OCI-LY7 (cell line): ENCODE measurements around the gene ZNF423. TPM values are rescaled to one million over a fixed set of nuclear protein-coding genes. Genes with fewer than 3 reads are reported as not detected.

Source experiments
- BruUV-seq: library from RNA; stranded (reverse); fragments of 400-500 nt; replicated peaks from 2 replicates; lab custom pipeline; 2021; lab: Mats Ljungman, UMichigan
- CTCF ChIA-PET: fragments of 300-600 bp; sonication (Branson Sonifier 250); formaldehyde crosslinking; loops from one replicate; lab custom pipeline; 2022; ENCODE audit warnings: antibody characterized with exemption; ENCODE audit not compliant: unreplicated experiment; lab: Charles Lee
- POLR2A ChIA-PET: fragments of 300-600 bp; sonication (Branson Sonifier 250); formaldehyde crosslinking; loops from one replicate; lab custom pipeline; 2022; ENCODE audit warnings: antibody characterized with exemption; lab: Charles Lee
- DNase-seq: peaks from one replicate; pipeline ENCODE4 v3.0.0-alpha.2; 2015; ENCODE audit warnings: low spot score
- H2AFZ ChIP-seq: fragments of 200-600 bp; sonication (generic), shearing (Covaris generic); 2 replicates; pipeline ENCODE4 v1.6.1; 2014; ENCODE audit warnings: mild to moderate bottlenecking, antibody characterized with exemption, low read length, moderate library complexity
- H3K27ac ChIP-seq: fragments of 200-600 bp; sonication (generic); 2 replicates; pipeline ENCODE4 v1.5.1; 2014; ENCODE audit warnings: mixed run types, low read depth, mild to moderate bottlenecking, moderate library complexity, low read length, inconsistent platforms; ENCODE audit not compliant: poor library complexity, severe bottlenecking
- H3K36me3 ChIP-seq: fragments of 200-600 bp; sonication (generic); 2 replicates; pipeline ENCODE4 v1.6.1; 2014; ENCODE audit warnings: mild to moderate bottlenecking, antibody characterized with exemption, low read length, moderate library complexity, mixed read lengths; ENCODE audit not compliant: insufficient read depth
- H3K4me1 ChIP-seq: fragments of 200-600 bp; sonication (generic); 2 replicates; pipeline ENCODE4 v1.5.1; 2014; ENCODE audit warnings: mild to moderate bottlenecking, low read length; ENCODE audit not compliant: insufficient read depth, poor library complexity, severe bottlenecking
- H3K4me2 ChIP-seq: fragments of 200-600 bp; sonication (generic); 2 replicates; pipeline ENCODE4 v1.6.1; 2014; ENCODE audit warnings: mild to moderate bottlenecking, low read length
- H3K4me3 ChIP-seq: fragments of 200-600 bp; sonication (generic); 2 replicates; pipeline ENCODE4 v1.5.1; 2014; ENCODE audit warnings: mild to moderate bottlenecking, low read depth, low read length; ENCODE audit not compliant: poor library complexity, severe bottlenecking
- H3K79me2 ChIP-seq: fragments of 200-600 bp; sonication (generic); 2 replicates; pipeline ENCODE4 v1.6.1; 2016; ENCODE audit warnings: low read depth, mild to moderate bottlenecking, low read length, moderate library complexity, mixed read lengths; ENCODE audit not compliant: insufficient read depth
- H3K9me2 ChIP-seq: fragments of 200-600 bp; sonication (generic); 2 replicates; pipeline ENCODE4 v1.6.1; 2016; ENCODE audit warnings: mild to moderate bottlenecking, low read length, mixed read lengths; ENCODE audit not compliant: insufficient read depth
- H3K9me3 ChIP-seq: fragments of 200-600 bp; sonication (generic); 2 replicates; pipeline ENCODE4 v1.6.1; 2014; ENCODE audit warnings: mild to moderate bottlenecking, mixed run types, low read length, mixed read lengths
- H4K20me1 ChIP-seq: fragments of 200-600 bp; sonication (generic); 2 replicates; pipeline ENCODE4 v1.6.1; 2014; ENCODE audit warnings: mild to moderate bottlenecking, antibody characterized with exemption, low read length, moderate library complexity, mixed read lengths; ENCODE audit not compliant: insufficient read depth
- EZH2phosphoT487 ChIP-seq: fragments of 200-600 bp; sonication (generic); IDR thresholded peaks from 2 replicates; pipeline ENCODE4 v1.6.1; 2018; ENCODE audit warnings: low read depth, borderline replicate concordance, mild to moderate bottlenecking, mixed run types, antibody characterized with exemption, low read length, moderate library complexity, mixed read lengths
- intact Hi-C: fragments of 100-400 bp; cut with micrococcal nuclease; formaldehyde crosslinking; loops from one replicate; pipeline ENCODE4 v1.10.0; 2022; ENCODE audit not compliant: unreplicated experiment
- total RNA-seq, 2 experiments: library from RNA; depleted of rRNA in 1 of 2; stranded (reverse); fragments of >200 nt in 1 of 2; shearing (Covaris generic) in 1 of 2; gene quantifications; 2 replicates each; pipeline ENCODE4 v1.2.3, GENCODE V29; 2014 to 2022
- TF ChIP-seq, protein P1 (sequence below): fragments of 200-600 bp; sonication (generic); conservative IDR thresholded peaks from 2 replicates; pipeline ENCODE4 v1.5.1; 2014; ENCODE audit warnings: mild to moderate bottlenecking, antibody characterized with exemption, low read length, moderate library complexity, mixed read lengths

Gene ZNF423
- total RNA-seq, 2 experiments from 2014 or later = 0.09 to 0.13 TPM

DNA sequence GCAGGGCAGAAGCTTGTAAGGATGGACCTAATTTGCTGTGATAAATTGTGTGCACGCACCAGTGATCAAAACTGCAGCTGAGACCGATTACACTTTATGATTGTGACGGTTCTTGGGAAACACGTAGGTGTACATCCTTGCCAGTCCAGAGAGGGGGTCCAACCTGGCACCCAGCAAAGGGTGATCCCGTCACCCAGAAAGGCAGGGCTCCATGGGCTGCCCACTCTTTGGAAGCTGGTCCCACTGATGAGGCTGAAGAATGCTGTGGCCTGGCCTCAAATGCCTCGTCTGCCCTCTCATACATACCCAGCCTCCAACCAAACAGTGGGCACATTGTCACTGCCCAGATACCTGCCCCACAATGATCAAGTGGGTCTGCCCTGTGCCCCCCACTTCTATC lies 350.4 kb downstream of the ZNF423 start:
- H3K9me3 ChIP-seq = no peaks in the 10 kb centered on the region
- no peak overlapping the region for H3K4me2 ChIP-seq
- TF ChIP-seq EZH2phosphoT487 = no peak
- TF ChIP-seq, protein P1, sequence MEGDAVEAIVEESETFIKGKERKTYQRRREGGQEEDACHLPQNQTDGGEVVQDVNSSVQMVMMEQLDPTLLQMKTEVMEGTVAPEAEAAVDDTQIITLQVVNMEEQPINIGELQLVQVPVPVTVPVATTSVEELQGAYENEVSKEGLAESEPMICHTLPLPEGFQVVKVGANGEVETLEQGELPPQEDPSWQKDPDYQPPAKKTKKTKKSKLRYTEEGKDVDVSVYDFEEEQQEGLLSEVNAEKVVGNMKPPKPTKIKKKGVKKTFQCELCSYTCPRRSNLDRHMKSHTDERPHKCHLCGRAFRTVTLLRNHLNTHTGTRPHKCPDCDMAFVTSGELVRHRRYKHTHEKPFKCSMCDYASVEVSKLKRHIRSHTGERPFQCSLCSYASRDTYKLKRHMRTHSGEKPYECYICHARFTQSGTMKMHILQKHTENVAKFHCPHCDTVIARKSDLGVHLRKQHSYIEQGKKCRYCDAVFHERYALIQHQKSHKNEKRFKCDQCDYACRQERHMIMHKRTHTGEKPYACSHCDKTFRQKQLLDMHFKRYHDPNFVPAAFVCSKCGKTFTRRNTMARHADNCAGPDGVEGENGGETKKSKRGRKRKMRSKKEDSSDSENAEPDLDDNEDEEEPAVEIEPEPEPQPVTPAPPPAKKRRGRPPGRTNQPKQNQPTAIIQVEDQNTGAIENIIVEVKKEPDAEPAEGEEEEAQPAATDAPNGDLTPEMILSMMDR = no peak
- H2AFZ ChIP-seq = no peak overlapping the region
- H3K36me3 ChIP-seq = no peaks in the 10 kb centered on the region
- POLR2A ChIA-PET = no interaction called here
- CTCF ChIA-PET = no interaction called here
- H3K79me2 ChIP-seq = no peaks in the 10 kb centered on the region
- no peak overlapping the region for H3K4me3 ChIP-seq
- H3K4me1 ChIP-seq = no peaks in the 10 kb centered on the region
- no TSS peak for BruUV-seq
- intact Hi-C loops = no loop called here
- no peak for DNase-seq
- no peak overlapping the region for H3K27ac ChIP-seq
- H3K9me2 ChIP-seq = no peaks in the 10 kb centered on the region
- no peaks in the 10 kb centered on the region for H4K20me1 ChIP-seq

- no TSS peak for BruUV-seq
- Histone ChIP-seq H4K20me1 (no peaks in the 10 kb centered on the region), H3K4me3 (no peak overlapping the region), H2AFZ (no peak overlapping the region), H3K4me1 (no peaks in the 10 kb centered on the region), H3K4me2 (no peak overlapping the region), H3K9me2 (no peaks in the 10 kb centered on the region), H3K9me3 (no peaks in the 10 kb centered on the region), H3K36me3 (no peaks in the 10 kb centered on the region), H3K27ac (no peak overlapping the region), H3K79me2 (no peaks in the 10 kb centered on the region)
- ChIA-PET POLR2A (interaction anchor here (0.7 to 1.2 kb wide), 2 partner anchors 10 to 97 kb away, joined by 3 read pairs; no protein-coding TSS in a partner anchor), CTCF (interaction anchor here (0.6 kb wide), 1 partner anchor 12 kb away, joined by 6 read pairs; no protein-coding TSS in a partner anchor)
- intact Hi-C loops = no loop called here
- no peak for DNase-seq
- no peak for TF ChIP-seq EZH2phosphoT487
- TF ChIP-seq, protein P1 = no peak
These were observed 351.3 kb downstream of the ZNF423 start for GRCh38 chr16:49504626-49505025.

DNA sequence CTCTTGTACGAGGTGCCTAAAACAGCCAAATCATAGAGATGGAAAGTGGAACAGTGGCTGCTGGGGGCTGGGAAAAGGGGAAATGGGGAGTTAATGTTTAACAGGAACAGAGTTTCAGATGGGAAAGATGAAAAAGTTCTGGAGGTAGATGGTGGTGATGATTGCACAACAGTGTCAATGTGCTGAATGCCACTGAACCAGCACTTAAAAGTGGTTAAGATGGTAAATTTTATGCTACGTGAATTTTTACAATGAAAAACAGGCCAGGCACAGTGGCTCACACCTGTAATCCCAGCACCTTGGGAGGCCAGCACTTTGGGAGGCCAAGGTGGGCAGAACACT lies 351.9 kb downstream of the ZNF423 start:
- Histone ChIP-seq H3K4me1 (no peaks in the 10 kb centered on the region), H3K9me3 (no peaks in the 10 kb centered on the region), H3K4me3 (no peak overlapping the region), H4K20me1 (no peaks in the 10 kb centered on the region), H3K36me3 (no peaks in the 10 kb centered on the region), H2AFZ (no peak overlapping the region), H3K4me2 (no peak overlapping the region), H3K9me2 (no peaks in the 10 kb centered on the region), H3K27ac (no peak overlapping the region), H3K79me2 (no peaks in the 10 kb centered on the region)
- TF ChIP-seq, protein P1 = no peak
- no peak for TF ChIP-seq EZH2phosphoT487
- intact Hi-C loops = no loop called here
- CTCF ChIA-PET = no interaction called here
- no TSS peak for BruUV-seq
- DNase-seq = no peak
- POLR2A ChIA-PET = interaction anchor here (0.7 to 1.2 kb wide), 2 partner anchors 10 to 96 kb away, joined by 3 read pairs; no protein-coding TSS in a partner anchor
